HEK293 (cell line): Measurements from ENCODE around the gene KRTAP5-1.
"Not testable (repeated sequence)": the region's sequence is repeated elsewhere in the genome, so short reads cannot be mapped to it uniquely, and the experiment has no call there.

ENCODE experiments used
- CTCF ChIA-PET: fragments of 350-600 bp; formaldehyde crosslinking; extraction: SDS; loops from one replicate; lab custom pipeline; 2021; ENCODE audit warnings: antibody characterized with exemption; lab: Yijun Ruan, JAX
- POLR2A ChIA-PET: fragments of 300-600 bp; formaldehyde crosslinking; extraction: SDS; loops from one replicate; lab custom pipeline; 2020; ENCODE audit warnings: antibody characterized with exemption, inconsistent platforms; lab: Yijun Ruan, JAX
- H3K27ac ChIP-seq: fragments of 200-500 bp; sonication (Bioruptor generic); 2 replicates; pipeline ENCODE4 v1.5.1; 2014; ENCODE audit warnings: low read depth, low read length, control low read depth, inconsistent platforms; ENCODE audit errors: extremely low read depth
- H3K36me3 ChIP-seq, 2 experiments: fragments of 200-500 bp in 1 of 2; sonication (Bioruptor generic) in 1 of 2; 1 replicate in 1 of 2; 2 replicates in 1 of 2; pipeline ENCODE4 v1.5.1; 2014 to 2017; ENCODE audit warnings: inconsistent platforms in 2 of 2, low read length in 2 of 2; ENCODE audit not compliant: control insufficient read depth in 2 of 2, insufficient read depth in 1 of 2
- H3K4me1 ChIP-seq: fragments of 200-500 bp; sonication (Bioruptor generic); 2 replicates; pipeline ENCODE4 v1.5.1; 2014; ENCODE audit warnings: mild to moderate bottlenecking, low read length, inconsistent platforms; ENCODE audit not compliant: control insufficient read depth, insufficient read depth
- H3K4me3 ChIP-seq: 2 replicates; pipeline ENCODE4 v1.5.1; 2011; ENCODE audit warnings: low read depth, mild to moderate bottlenecking, control low read depth, low read length, moderate library complexity
- H3K9me3 ChIP-seq: fragments of 200-500 bp; sonication (Bioruptor generic); 2 replicates; pipeline ENCODE4 v1.5.1; 2014; ENCODE audit warnings: low read depth, low read length, inconsistent platforms; ENCODE audit not compliant: control insufficient read depth, insufficient read depth
- BCL6B ChIP-seq: fragments of 450-650 bp; formaldehyde crosslinking; IDR thresholded peaks from 2 replicates; pipeline ENCODE4 v1.5.1; 2017; ENCODE audit warnings: missing biosample characterization, missing genetic modification characterization
- CTCF ChIP-seq: fragments of 450-650 bp; formaldehyde crosslinking; IDR thresholded peaks from 2 replicates; pipeline ENCODE4 v1.5.1; 2016; ENCODE audit warnings: missing biosample characterization, missing genetic modification characterization
- GLIS1 ChIP-seq: fragments of 450-650 bp; formaldehyde crosslinking; IDR thresholded peaks from 2 replicates; pipeline ENCODE4 v1.5.1; 2016; ENCODE audit warnings: missing biosample characterization, missing genetic modification characterization
- ZBTB20 ChIP-seq: fragments of 450-650 bp; formaldehyde crosslinking; IDR thresholded peaks from 2 replicates; pipeline ENCODE4 v1.5.1; 2016; ENCODE audit warnings: missing biosample characterization, missing genetic modification characterization
- ZEB2 ChIP-seq: fragments of 450-650 bp; formaldehyde crosslinking; IDR thresholded peaks from 2 replicates; pipeline ENCODE4 v1.5.1; 2016; ENCODE audit warnings: missing biosample characterization, missing genetic modification characterization
- ZNF132 ChIP-seq: fragments of 450-650 bp; formaldehyde crosslinking; IDR thresholded peaks from 2 replicates; pipeline ENCODE4 v1.5.1; 2017; ENCODE audit warnings: missing biosample characterization, missing genetic modification characterization, borderline replicate concordance
- ZNF292 ChIP-seq: fragments of 450-650 bp; formaldehyde crosslinking; IDR thresholded peaks from 2 replicates; pipeline ENCODE4 v1.5.1; 2016; ENCODE audit warnings: low read depth, missing biosample characterization, missing genetic modification characterization, borderline replicate concordance
- ZNF391 ChIP-seq: fragments of 450-650 bp; formaldehyde crosslinking; IDR thresholded peaks from 2 replicates; pipeline ENCODE4 v1.5.1; 2016; ENCODE audit warnings: low read depth, missing biosample characterization, missing genetic modification characterization, borderline replicate concordance
- ZNF423 ChIP-seq: fragments of 450-650 bp; formaldehyde crosslinking; IDR thresholded peaks from 2 replicates; pipeline ENCODE4 v1.5.1; 2016; ENCODE audit warnings: missing biosample characterization, missing genetic modification characterization
- ZNF521 ChIP-seq: fragments of 450-650 bp; formaldehyde crosslinking; IDR thresholded peaks from 2 replicates; pipeline ENCODE4 v1.5.1; 2017; ENCODE audit warnings: missing biosample characterization, mild to moderate bottlenecking, missing genetic modification characterization

The KRTAP5-1 gene

GRCh38 chr11:1607901-1608300 lies 22.8 kb upstream of the KRTAP5-1 start:
- H3K36me3 ChIP-seq, H3K4me1 ChIP-seq, H3K4me3 ChIP-seq, H3K9me3 ChIP-seq: not testable (repeated sequence)
- CTCF ChIA-PET: interaction anchor here (2.0 kb wide), 1 partner anchor 61 kb away, joined by 5 read pairs; no protein-coding TSS in a partner anchor
- peak; percentile 53 for TF ChIP-seq GLIS1 (tag by site-specific recombination)
- TF ChIP-seq, all 188 proteins: peak for 1; not testable (repeated sequence) for 187
- H3K27ac ChIP-seq, POLR2A ChIA-PET: not testable (repeated sequence)

GRCh38 chr11:1607156-1607845 lies 22.2 kb upstream of the KRTAP5-1 start:
- H3K36me3 ChIP-seq, H3K4me3 ChIP-seq, H3K27ac ChIP-seq, POLR2A ChIA-PET, H3K4me1 ChIP-seq, H3K9me3 ChIP-seq: not testable (repeated sequence)
- CTCF ChIA-PET: interaction anchor here (2.0 kb wide), 1 partner anchor 61 kb away, joined by 5 read pairs; no protein-coding TSS in a partner anchor

GRCh38 chr11:1605923-1606322 lies 20.8 kb upstream of the KRTAP5-1 start:
- POLR2A ChIA-PET, H3K4me1 ChIP-seq, H3K4me3 ChIP-seq, H3K36me3 ChIP-seq, H3K9me3 ChIP-seq, H3K27ac ChIP-seq: not testable (repeated sequence)
- CTCF ChIA-PET: interaction anchor here (0.6 to 1.5 kb wide), 4 partner anchors 8 to 16 kb away, joined by 3 to 7 read pairs (median 4); no protein-coding TSS in a partner anchor

GRCh38 chr11:1604711-1605110 lies 19.6 kb upstream of the KRTAP5-1 start:
- Histone ChIP-seq H3K9me3 (no peaks in the 10 kb centered on the region), H3K27ac (no peak overlapping the region), H3K36me3 (no peaks in the 10 kb centered on the region), H3K4me1 (no peaks in the 10 kb centered on the region), H3K4me3 (no peak overlapping the region)
- TF ChIP-seq ZNF292 (tag by site-specific recombination) (no peak), BCL6B (tag by site-specific recombination) (no peak), ZNF521 (no peak), ZBTB20 (tag by site-specific recombination) (no peak)
- ChIA-PET POLR2A (no interaction called here), CTCF (interaction anchor here (0.7 to 1.5 kb wide), 3 partner anchors 9 to 547 kb away, joined by 3 to 7 read pairs (median 4); no protein-coding TSS in a partner anchor)

- no peaks in the 10 kb centered on the region for H3K9me3 ChIP-seq
- no peaks in the 10 kb centered on the region for H3K36me3 ChIP-seq
- POLR2A ChIA-PET: no interaction called here
- CTCF ChIA-PET: no interaction called here
- no peaks in the 10 kb centered on the region for H3K4me1 ChIP-seq
- no peak overlapping the region for H3K27ac ChIP-seq
- no peak overlapping the region for H3K4me3 ChIP-seq
- TF ChIP-seq ZNF391 (no peak), ZNF423 (tag by site-specific recombination) (no peak), CTCF (no peak), ZNF132 (tag by site-specific recombination) (no peak), ZEB2 (tag by site-specific recombination) (no peak)
- TF ChIP-seq, all 188 proteins: peak for 0
These were observed 19.1 kb upstream of the KRTAP5-1 start for GRCh38 chr11:1604181-1604580.
